ENCODE results near the gene CCNY.
"Not testable (repeated sequence)": the region's sequence is repeated elsewhere in the genome, so short reads cannot be mapped to it uniquely, and the experiment has no call there.

Gene CCNY

DNA sequence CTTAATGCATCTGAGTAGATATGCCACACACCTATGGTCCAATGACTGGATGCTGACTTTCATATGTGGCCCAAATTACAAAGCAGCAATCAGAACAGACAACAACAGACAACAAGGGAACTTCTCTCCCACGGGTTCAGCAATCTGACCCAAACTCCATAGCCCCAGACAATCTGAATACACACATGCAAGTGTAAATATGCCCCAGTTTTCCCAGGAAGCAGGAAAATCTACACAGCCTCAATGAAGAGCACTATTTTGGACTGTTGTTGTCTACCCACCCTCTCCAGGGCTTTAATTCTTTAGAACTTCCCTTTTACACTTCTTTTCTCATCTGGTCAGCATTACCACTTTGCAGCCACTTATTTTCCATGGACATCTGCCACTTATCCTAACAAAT is 2.0 kb upstream of the CCNY start:
- no peak for DNase-seq

DNA sequence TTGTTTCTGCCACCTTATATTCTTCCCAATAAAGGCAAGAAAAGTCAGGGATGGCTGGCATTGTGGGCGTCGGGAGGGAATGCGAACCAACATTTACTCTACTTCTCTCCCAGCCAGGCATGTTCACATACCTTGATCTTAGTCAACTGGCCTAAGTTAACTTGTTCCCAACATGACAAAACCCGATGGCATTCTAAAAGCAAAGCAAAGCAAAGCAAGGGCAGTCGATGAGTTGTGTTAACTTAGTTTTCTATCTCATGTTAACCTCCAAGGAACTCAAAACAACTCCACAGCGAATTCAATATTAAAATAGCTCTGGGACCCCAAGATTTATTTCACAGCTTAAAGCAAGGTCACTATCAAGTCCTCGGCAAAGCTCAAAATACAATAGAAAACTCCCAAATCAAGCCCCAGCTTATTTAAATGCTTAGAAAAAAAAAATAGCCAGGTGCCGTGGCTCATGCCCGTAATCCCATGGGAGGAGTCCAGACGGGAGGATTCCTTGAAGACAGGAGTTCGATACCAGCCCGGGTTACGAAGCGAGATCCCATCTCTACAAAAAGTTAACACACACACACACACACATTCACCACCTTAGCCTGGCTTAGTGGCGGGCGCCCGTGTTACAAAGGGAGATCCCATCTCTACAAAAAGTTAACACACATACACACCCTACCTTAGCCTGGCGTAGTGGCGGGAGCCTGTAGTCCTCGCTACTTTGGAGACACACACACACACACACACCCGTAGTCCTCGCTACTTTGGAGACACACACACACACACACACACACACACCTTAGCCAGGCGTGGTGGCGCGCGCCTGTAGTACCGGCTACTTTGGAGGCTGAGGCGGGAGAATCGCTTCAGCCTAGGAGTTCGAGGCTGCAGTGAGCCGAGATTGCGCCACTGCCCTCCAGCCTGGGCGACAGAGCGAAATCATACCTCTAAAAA is 901 bp upstream of the CCNY start:
- no peak for DNase-seq

DNA sequence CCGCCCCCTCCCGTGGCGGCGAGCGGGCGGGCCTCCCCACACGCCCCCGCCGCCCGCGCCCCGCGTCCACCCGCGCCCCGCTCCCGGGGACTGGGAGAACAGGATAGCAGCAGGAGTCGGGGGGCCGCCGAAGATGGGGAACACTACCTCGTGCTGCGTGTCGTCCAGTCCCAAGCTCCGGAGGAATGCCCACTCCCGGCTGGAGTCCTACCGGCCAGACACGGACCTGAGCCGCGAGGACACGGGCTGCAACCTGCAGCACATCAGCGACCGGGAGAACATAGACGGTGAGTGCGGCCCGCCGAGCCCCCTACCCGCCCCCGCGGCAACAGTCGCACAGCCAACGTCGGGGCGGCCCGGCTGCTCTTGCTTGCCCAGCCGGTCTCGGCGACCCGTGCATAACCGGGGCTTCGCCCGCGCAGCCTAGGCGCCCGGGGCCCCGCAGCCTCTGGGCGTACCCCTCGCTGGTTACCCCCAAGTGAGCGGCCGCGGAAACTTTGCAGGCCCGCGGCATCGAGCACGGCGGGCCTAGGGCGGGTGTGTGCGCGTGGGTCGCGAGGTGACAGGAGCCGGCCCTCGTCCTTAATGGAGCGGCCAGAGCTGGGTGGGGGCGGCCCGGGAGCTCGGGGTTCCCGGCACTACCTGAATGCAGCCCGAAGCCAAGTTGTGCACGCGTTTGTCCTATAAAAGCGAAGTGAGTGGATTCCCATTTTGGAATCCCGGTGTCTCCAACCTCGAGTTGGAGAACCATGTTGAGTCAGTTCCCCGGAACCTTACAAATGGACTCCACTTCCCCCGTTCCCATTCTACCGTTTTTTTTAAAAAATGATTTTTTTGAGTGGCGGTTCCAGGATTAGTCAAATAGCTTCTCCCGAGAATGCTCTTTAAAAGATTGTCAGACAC is 863 bp downstream of the CCNY start:
- no peak for DNase-seq

DNA sequence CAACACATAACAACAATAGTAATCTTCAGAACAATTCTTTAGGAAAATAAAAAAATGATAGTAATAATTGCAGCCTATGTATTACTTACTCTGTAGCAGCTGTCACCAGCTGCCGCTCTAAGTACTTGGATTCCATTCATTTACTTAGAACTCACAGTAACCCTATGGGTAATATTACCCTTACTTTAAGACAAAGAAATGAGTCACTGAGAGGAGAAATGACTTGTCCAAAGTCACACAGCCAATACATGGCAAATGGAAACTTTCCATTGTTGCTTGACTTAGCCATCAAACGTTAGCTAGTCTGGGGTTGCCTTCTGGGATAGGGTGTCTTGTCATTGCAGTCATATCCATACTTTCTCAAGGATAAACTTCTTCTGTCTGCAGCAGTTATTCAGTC is 3.6 kb downstream of the CCNY start:
- no peak for DNase-seq

DNA sequence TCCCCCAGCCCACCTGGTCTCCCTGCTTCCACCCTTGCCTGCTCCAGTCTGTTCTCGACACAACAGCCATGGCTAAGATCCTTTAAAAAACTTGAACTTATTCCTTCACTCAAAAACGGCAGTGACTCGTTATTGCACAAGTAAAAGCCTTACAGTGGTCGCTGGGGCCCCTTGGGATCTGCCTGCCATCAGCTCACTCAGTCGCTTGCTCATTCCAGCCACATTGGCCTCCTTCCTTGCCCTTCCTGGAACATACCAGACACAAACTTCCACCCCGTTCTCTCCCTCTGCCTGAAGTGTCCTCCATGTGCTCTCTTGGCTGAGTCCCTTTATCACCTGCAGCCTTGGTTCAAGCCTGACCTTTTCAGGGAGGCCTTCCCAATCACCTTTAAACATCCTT is 4.7 kb downstream of the CCNY start:
- DNase-seq: peak; percentile 60

DNA sequence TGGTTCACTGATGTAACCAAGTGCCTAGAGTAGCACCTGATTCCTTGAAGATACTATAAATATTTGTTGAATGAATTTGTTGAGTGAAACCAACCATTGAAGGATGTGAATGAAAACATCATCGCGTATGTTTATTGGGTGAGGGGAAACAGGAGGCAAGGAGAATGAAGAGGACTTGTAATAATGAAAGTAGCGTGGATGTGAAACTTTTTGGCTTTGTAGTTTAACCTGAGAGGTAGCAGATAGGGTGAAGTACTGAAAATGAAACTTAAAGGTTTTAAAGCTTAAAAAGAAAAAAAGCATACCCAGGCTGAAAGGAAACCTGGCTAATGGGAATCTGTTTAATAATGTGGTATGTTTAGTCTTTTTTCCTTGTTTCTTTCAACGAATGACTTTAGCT is 5.2 kb downstream of the CCNY start:
- DNase-seq: no peak

DNA sequence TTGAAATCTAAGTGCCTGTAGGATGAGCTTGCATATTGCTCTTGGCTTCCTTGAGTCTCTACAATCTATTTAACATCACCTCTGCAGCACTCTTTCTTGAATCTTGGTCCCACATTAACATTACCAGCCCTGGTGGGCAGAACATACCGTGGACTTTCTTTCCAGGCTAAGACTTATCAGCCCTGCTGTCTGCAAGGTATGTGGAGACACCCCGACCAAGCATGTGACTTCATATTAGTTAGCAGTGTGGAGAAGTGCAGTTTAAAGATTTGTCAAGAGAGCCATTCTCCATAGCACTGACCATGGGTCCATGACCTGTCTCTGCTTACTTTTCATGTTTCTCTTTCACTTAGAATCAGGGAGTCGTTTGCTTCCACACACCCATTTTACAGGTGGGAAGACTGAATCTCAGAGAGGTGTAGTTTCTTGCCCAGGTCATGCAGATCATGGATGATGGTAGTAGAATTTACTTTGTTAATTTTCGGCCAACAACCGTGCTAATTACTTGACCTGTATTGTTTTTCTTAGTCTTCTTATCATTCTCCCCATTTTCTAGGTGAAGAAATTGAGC is 6.0 kb downstream of the CCNY start:
- DNase-seq: no peak

DNA sequence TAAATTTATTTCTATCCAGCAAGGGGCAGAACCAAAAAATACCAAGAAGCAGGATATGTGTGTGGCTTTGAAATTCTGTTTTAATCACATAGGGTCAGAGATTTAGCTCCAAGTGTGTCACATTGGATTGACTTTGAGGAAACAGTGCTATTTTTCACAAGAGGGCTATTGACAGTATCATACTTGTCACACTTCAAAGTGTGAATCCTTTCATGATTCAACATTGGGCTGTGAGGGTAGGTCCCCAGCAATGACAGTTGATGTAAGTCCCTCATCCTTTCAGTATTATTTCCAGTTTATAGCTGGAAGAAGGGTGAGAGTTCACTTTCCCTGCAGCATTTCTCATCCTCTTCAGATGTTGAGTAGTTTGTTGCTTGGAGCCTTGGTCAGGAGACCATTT is 7.4 kb downstream of the CCNY start:
- DNase-seq: no peak

DNA sequence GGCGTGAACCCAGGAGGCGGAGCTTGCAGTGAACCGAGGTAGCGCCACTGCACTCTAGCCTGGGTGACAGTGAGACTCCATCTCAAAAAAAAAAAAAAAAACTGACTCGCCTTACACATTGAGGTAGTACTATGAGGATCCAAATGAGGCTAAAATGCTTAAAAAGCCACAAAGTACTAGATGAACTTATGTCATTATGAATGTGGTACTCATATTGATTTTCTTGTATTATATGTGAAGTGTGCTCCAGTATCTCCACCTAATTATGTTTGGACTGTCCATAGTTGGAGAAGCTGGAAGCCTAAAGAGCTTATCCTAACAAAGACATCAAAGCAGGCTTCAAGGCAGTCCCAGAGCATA is 9.1 kb downstream of the CCNY start:
- no peak for DNase-seq

DNA sequence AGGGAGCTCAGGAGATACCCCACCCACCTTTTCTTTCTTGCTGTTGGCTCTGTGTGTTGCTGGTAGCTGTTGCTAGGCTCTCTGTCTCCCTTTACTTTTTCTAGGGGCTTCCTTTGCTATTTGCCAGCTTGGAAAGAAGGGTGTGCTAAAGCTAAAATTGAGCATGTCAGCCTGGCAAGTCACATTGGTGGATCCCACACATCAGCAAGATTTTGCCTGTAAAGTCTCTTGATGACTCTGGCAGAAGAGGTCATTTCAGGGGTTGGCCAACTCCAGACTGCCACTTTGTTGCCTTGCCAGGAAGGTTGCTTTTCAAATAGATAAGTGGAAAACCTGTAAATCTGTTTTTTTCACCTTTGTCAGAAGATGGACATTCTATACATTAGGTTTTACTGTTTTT is 9.9 kb downstream of the CCNY start:
- no peak for DNase-seq

DNA sequence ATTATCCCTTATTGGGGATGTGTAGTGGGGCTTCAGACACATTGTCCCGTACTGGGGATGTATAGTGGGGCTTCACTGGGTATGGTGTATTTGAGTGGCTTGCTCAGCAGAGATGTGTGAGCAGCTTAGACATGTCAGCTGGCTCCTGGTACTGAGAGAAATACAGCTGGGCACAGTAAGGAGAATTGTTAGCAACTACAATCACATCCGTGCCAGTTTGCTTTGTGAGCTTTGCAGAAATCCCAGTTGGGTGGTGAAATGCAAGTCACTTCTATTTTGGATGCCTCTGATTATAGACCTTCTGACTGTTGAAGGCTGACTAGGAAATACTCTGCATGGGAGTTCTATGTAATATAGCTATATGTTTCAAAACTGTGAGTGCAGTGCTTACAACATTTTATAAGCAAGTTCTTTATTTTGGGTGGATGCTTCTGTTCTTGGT is 10.8 kb downstream of the CCNY start:
- DNase-seq: no peak

DNA sequence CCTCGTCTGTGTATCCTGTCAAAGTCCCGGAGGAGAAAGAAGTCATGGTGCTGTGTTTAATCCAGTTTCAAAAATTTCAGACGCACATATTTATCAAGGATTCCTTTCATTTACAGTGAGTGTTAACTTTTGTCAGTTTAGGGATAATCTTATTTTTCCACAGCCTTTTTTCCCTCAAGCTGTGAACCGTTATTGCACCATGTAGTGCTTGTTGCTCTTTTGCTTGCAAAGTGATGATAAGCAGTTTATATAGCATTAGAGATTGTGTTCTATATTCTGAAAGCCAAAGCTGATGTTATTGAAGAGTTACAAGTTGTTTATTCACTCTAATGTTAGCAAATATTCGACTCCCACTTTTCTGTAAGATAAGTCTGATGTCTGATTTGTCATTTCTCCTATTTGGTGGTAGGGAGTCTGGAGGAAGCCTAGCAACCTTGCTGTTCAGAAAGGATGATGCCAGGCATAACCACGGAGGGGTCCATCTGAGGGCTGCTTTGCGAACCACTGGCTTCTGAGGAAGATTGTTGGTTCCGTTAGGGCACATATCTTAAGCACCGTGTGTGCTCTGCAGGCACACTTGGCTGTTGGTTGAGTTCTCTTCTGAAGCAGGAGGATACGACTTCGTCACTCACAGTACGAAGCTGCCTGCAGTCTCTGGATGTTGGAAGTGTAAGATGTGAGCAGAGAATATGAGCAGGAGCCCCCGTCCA is 11.7 kb downstream of the CCNY start:
- DNase-seq: no peak

DNA sequence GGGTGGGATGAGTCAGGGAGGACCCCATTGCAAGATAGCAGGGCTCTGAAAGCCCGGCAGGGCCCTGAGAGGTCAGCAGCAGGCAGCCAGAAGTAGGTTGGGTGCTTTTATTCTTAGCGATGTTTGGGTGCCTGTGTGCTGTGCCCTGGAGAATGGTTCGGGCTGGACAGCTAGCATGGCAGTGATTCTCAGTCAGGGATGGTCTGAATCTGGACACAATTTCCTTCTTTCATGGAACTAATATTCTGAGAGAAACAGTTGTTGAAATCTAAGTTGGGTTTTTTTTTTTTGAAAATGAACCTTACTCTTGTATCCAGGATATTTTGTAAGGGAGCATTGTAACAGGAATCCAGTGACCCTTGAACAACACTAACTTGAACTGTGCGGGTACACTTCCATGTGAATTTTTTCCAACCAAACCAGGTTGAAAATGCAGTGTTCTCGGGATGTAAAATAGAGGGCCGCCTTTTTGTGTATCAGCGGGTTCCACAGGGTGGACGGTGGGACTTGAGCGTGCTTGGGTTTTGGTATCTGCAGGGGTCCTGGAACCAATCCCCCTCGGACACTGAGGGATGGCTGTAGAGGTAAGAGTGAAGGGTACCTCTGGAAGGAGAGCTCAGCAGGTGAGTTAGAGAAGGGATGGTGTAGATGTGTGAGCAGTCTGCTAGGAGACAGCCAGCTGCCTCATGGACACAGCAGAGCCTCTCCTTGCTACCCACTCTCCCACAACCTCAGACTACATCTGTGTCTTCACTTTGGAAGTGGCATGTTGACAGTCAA is 12.5 kb downstream of the CCNY start:
- no peak for DNase-seq

DNA sequence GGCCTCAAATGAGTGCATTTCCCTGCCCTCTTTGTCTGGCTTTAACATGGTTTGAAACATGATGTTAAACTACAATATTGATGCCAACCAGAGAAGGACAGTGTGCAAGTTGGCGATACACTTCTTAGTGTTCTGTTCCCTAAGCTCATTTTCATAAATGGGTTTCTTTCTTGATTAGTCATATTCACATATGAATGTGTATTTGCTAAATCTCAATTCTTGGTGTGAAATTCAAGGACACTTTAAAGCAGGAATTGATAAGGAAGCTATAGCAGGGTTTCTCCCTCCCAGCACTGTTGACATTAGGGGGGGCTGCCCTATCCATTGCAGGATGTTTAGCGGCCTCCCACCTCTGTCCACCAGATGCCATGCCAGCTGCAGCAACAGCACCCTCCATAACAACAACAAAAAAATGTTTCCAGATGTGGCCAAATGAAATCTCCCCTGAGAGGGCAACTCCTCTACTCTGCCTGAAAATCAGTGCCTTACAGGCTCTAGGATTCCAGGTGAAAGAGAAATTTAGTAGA is 13.1 kb downstream of the CCNY start:
- DNase-seq: no peak

DNA sequence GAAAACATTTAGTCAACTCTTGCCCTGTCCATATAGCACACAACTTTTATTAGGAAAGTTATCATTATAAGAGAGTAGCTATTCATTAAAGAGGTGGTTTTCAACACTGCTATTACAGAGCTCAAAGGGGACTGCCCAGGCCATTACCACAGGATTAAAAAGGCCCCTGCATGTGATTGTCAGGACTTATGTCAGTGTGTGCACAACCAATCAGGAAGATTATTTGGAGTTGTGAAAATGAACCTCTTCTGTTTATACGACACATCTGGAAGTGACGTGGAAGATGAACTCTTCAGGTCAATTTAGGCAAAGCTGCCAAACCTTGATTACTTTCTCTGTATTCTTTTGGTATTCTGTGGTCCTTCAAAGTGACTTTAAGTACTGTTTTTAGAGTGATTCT is 14.7 kb downstream of the CCNY start:
- no peak for DNase-seq

DNA sequence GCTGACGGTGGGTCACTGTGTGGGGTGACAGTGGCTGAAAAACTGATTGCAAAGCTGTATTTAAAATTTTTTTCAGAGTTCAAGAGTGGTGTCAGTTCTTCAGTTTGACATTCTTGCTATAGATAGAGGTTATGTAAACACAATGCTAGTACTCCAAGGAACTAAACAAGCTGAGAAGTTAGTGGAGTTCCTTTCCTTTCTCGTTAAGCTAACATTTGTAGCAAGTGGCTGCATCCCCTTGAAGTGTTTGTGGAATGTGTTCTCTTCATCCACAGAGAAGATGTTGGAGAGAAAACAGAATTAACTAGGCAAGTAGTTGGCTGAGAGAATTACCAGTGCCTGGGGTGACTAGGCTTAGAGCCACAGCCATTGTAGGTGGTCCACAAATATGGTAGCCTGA is 15.8 kb downstream of the CCNY start:
- no peak for DNase-seq

DNA sequence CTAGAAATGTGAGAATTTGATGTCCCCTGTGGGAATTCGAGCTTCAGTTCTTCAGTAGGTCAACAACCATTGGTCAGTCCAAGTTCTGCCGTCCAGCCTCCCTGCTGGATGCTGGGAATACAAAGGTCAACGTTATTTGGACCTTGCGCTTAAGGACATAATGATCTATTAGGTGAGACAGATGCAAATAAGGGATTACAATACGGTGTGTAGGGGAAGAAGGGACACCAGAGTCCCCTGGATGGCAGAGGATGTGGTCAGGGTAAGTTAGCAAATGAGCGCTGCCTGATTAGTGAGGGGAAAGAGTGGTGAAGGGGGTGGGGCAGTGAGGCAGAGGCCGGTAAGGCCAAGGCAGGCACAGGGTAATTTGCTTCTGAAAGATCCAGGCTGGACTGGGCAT is 16.2 kb downstream of the CCNY start:
- no peak for DNase-seq

DNA sequence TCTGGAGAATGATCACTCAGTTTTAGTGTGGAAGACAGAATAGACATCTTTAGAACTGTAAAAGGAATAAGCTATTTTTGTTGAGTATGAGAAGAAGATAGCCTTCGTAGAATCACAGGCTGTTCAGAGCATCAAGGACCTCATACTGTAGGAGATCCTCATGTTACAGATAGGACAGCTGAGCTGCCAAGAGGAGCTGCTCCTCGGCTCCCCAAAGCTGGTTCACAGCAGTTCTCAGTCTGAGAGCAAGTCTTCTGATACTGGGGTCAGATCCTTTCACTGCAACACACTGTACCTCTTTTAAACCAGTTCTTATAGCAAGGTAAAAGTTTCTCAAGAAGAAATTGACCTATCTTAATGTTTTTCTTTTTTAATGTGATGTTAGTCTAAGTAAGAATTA is 17.1 kb downstream of the CCNY start:
- DNase-seq: no peak

DNA sequence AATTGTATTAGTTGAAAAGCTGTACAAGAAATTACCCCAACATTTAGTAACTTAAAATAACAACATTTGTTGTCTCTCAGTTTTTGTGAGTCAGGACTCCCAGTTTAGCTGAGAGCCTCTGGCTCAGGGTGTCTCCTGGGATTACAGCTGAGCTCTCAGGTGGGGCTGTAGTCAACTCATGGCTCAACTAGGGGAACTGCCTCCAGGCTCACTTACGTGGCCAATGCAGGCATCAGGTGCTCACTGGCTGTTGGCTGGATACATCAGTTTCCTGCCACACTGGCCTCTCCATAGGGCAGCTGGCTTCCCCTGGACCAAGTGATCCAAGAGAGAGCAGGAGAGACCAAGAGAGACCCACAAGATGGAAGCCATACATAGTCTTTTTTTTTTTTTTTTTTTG is 17.5 kb downstream of the CCNY start:
- no peak for DNase-seq

DNA sequence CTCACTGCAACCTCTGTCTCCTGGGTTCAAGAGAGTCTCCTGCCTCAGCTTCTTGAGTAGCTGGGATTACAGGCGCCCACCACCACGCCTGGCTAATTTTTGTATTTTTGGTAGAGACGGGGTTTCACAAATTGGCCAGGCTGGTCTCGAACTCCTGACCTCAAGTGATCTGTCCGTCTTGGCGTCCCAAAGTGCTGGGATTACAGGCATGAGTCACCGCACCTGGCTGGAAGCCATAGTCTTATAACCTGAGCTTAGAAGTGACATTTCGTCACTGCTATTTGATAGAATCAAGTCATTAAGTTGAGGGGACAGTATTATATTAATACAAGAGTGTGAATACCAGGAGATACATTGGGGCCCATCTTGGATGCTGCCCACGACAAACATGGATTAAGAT is 17.9 kb downstream of the CCNY start:
- not testable (repeated sequence) for DNase-seq

DNA sequence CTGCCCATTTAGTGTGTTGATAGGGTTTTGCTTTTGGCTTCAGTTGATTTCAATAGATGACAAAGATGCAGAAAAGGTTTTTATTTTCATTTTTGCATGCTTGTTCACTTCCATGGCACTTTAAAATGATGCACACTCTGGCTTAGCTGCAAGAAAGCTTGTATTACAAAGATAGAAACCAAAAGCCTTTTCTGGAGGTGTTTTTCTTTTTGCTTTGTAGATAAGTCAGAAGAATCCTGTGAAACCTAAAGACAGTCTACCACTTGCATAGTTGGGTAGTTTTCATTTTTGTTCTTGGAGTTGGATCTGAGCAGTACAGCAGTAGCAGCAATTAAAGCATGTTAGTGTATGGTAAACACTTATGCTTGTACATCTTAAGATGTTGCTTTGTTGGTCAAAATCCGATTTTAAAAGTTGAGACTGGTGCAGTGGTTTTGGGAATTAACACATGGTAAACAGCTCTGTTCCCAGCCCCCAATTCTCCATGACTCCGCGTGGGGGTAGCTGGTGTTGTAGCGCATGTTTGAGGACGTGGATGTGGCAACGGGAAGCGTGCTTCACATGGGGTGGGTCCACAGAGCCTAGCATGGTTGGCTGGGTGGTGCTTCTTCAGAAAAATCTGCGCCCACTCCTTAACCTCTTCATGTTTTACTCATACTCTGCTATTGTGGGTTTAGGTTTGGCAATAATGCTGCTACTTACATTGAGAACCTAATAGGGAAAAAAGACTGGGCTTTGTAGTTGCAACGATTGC is 19.8 kb downstream of the CCNY start:
- no peak for DNase-seq
